Stimulated activated CD8-positive, alpha-beta memory T cell treated with anti-CD3 and anti-CD28 coated beads, Interleukin-4, amount 100 ng/mL, for 48 hours (primary cell): ENCODE measurements around the gene COA8.
"Not testable (repeated sequence)": the region's sequence is repeated elsewhere in the genome, so short reads cannot be mapped to it uniquely, and the experiment has no call there.

Experiments
- DNase-seq: peaks from one replicate; pipeline ENCODE4 v3.0.0-alpha.2; 2020

Gene COA8, protein sequence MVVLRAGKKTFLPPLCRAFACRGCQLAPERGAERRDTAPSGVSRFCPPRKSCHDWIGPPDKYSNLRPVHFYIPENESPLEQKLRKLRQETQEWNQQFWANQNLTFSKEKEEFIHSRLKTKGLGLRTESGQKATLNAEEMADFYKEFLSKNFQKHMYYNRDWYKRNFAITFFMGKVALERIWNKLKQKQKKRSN

DNA sequence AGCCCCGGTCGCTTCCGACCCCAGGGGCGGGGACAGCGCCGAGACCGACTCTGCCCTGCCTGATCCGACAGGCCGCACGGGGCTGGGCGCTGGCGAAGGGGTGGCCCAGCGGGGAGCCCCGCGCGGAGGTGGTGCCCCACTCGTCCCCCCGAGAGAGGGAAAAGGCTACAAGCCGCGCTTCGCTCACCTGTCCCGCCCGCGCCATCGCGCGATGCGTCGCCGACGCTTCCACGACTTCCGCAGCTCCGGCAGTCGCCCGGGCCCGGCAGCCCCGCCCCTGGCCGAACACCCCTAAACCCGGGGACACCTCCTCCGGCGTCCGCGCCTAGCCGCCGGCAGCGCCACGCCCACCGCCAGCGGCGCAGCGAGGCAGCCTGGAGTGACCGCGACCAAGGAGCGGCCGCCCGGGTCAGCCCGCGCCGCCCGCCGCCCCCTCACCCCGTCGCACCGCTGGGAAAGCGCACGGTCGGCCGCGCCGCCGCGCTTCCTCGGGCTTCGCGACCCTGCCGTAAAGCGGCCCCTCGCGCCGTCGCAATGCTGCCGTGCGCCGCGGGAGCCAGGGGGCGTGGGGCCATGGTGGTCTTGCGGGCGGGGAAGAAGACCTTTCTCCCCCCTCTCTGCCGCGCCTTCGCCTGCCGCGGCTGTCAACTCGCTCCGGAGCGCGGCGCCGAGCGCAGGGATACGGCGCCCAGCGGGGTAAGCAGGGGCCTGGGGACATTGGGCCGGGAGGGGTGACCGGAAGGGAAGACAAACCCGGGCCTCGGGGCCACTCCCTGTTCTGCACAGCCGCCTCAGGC, at the start of gene COA8, which contains the start of gene BAG5:
COA8 (plus strand) TSS at position 532 of the 797 bp plus-strand sequence; CDS start at position 574, 42 bp downstream.
BAG5 (minus strand) TSS at position 229 of the 797 bp plus-strand sequence. CDS start 1,493 bp downstream, outside the sequence.
- peak; percentile 91 for DNase-seq

GRCh38 chr14:103514596-103515421, 48.0 kb upstream of the COA8 start:
- no peak for DNase-seq

DNA sequence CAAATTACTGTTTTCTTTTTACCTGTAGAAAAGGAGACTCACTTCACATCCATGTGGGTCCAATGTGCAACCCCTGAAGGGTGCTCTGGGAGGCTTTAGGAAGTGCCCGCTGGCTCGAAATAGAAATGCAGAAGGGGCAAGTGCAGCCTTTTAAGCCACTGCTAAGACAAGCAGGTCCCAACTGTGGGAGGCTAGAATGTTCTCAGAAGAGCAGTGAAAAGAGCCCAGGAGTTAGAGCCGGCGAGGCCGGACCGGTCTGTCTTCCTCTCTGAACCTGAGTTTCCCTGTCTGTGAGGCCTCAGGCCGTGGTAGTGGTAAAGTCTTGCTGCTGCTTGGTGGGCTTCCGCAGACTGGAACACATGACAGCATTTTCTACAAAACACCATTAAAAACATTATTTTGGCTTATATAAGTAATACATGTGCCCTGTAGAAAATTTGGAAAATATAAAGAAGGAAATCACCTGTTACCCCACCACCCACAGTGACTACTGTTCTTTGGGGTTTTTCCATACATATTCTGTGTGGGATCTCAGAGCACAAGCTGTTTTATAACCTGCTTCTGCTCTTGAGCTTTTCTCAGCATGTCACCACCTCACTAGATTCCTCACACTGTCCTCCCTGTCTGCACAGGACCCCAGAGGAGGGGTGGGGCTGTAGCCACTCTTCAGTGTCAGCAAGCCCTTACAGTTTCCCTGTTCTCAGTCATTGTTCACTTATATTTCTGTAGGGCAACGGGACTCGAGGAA, 46.2 kb upstream of the COA8 start:
- DNase-seq = no peak

- DNase-seq = no peak
Observed at GRCh38 chr14:103517174-103517566, 45.6 kb upstream of the COA8 start.

DNA sequence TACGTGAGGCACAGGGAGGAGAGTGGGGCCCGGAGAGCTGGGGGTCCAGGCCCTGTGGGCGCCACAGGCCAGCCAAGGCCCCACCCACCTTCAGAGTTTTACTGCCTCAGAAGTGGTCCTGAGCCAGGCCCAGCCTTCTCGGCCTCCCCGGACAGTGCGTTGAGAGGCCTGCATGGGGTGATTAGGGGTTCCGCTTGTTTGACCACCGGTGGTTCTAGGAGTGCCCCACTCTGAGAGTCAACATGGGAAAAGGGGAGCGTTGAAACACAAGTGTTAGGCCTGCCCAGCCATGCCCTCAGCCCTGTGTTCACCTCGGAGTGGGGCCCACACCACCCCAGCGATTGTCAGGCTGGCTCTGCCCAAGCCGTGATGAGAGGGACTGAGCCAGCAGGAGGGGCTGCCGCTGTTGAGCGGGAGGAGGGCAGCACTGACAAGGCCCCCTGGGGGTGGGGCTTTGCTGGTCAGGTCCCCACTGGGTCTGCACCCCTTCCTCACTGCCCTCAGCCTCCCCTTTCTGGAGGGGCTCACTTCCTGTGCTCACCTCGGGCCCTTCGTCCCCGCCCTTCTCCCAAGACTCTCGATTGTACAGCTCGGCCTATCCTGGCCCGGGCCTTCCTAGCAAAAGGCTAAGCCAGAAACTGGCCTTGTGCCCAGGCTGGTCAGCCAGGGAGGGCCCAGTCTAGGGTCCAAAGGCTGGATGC, 44.9 kb upstream of the COA8 start:
- no peak for DNase-seq

- peak; percentile 84 for DNase-seq
Observed at GRCh38 chr14:103518422-103519042, 44.2 kb upstream of the COA8 start.

- DNase-seq = no peak
Observed at GRCh38 chr14:103519043-103519836, 43.5 kb upstream of the COA8 start.

- DNase-seq = no peak
Observed at GRCh38 chr14:103519837-103520212, 42.9 kb upstream of the COA8 start.

DNA sequence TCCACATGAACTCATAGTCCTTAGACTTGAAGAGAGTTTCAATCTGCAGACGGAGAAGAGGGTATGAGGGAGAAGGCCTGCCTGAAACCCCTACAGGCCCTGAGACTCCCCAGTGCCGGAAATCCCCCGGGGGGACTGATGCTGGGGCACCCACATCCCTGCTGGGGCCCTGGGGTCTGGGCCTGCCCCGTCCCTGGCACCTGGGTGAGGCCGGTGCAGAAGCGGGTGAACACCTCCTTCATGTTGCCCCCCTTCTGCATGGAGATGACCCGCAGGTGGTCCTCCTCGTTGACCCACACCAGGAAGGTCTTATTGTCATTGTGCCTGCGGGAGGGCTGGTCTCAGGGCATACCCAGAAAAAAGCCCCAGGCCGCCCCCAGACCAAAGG, 42.5 kb upstream of the COA8 start:
- no peak for DNase-seq

- peak; percentile 72 for DNase-seq
Observed at GRCh38 chr14:103520657-103521437, 41.9 kb upstream of the COA8 start.

DNA sequence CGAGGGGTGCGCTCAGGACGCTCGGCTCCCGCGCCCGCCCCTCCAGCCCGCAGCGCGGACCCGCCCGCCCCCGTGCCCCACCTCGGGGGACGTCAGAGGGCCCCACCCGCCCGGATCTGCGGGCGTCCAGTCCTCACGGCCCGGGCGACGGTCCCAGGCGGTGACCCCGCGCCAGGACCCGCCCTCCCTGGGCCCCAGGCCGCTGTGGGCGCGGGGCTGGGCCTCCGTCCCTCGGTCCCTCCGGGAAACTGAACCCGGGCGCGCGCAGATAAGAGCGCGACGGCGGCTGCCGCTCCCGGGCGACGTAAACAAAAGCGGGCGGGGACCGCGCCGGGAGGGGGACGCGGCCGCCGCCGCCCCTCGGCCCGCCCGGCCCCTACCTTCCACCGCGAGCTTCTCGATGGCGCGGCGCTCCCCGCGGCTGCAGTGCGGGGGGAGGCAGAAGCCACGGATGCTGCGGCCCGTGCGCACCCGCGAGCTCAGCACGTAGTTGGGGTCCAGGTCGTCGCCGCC, 41.3 kb upstream of the COA8 start:
- no peak for DNase-seq

DNA sequence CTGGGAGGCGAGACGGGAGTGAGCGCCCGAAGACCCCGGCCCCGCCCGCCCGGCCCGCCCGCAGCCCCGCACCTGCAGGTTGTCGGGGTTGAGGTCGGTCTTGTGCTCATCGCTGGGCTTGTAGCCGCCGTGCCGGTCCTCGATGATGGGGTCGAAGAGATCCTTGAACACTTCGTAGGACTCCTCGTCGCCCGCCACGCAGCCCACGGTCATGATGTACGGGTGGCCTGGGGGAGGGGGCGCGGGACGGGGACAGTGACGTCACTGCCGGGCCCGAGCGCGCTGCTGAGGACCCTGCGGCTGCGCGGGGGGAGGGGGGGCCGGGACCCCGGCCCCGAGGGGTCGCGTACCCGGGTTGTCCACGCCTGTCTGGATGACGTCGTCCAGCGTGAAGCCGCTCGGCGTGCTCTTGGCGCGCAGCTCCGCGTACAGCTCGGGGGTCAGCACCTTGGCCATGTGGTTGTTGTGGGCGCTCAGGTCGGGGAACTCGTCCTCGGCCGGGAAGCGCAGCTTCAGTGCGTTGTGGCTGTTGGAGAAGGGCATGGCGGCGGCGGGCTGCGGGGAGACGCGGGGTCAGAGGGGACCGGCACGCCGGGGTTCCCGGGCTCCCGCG, 40.7 kb upstream of the COA8 start:
- no peak for DNase-seq

DNA sequence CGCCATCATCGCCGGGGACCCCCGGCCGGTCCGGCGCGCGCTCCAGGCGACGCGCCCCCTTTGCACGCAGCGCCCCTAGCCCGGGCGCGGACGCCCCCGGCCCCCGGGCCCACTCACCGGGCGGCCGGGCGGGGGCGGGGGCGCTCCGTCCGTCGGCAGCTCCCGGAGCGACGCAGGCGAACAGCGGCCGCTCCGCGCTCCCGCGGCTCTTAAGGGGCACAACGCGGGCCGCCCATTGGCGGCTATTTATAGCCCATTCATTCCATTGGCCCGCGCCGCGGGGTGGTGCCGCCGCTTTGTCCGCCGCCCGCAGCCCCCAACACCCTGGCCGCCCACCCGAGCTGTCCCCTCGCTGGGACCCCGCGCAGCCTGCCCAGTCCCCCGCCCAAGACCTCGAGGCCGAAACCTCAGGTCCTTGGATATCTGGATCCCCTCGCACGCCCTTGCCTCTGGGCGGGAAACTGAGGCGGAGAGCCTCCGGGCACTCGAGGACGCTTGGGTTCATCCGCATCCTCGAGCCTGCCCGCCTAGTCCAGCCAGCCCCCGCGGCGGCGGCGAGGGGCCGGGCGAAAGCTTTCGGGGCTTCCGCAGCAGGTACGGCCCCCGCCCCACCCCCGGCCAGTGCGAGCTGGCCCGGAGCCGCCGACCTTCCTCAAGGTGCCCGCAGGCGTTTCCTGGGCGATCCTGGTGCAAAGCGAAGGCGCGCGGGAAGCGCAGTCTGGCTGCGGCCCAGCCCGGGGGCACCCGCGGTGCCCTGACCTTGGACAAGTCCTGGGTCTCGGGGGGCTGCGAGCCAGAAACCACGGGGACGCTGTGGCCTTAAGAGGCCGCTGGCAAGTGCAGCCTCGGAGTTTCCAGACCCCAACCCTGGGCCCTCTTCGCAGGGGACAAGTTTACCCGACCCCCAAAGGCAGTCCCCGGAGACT, 39.8 kb upstream of the COA8 start, which contains the start of gene CKB:
CKB (minus strand) TSS at position 182 of the 926 bp plus-strand sequence. CDS start 337 bp downstream, outside the sequence.
- no peak for DNase-seq

DNA sequence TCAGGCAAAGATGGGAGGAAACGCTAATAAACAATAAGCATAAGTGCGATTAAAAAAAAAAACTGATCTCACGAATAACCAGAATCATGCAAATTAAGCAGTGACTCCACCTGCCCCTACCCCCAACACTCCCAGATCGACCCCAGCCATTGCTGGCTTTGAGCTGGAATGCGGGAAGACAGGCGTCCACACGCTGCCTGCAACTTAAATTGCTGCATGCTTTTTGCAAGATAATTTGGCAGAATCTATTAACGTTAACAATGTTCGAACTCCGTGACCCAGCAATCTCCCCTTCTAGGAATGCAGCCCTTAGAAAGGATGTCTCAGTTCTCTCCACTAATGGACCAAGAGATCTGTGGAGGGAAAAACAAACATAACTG, 39.2 kb upstream of the COA8 start:
- DNase-seq = no peak

DNA sequence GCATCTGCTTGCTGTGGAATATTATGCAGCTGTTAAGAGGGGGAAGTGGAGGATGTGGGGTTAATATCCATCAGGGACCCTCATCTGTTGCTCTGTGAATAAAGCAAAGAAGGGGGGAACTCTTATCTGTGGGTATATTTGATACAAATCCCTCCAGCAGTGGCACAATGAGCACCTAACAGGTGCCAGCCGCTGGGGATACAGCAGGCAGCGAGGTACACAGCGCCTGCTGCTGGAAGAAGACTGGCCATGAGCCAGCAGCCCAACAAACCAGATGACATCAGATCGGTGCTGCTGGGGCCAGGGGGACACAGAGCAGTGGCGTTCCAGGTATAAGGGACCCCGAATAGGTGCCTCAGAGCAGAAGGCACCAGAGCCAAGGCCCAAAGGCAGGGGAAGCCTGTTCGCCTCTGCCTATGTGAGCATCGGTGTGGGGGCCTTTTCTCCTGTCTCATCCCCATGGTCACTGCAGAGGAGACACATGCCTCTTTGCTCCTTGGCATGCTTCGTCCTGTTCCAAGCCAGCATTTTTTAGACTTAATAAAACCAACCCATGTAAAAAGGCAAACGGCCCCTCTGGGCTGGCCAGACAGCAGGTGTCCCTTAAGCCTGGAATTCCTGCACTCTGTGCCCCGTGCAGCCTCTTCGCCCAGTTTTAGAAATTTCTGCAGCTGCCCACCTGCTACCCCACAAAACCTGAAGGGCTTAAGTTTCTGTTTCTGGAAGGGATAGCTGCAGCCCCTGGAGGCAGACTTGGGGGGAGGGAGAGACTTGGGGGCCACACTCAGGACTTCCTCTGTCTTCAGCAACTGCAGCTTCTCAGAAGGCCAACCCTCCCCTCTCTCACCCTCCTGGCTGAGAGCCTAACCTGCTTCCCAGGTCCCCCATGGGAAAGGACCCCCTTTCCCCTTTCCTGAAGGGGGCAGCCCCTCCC, 38.5 kb upstream of the COA8 start:
- no peak for DNase-seq

DNA sequence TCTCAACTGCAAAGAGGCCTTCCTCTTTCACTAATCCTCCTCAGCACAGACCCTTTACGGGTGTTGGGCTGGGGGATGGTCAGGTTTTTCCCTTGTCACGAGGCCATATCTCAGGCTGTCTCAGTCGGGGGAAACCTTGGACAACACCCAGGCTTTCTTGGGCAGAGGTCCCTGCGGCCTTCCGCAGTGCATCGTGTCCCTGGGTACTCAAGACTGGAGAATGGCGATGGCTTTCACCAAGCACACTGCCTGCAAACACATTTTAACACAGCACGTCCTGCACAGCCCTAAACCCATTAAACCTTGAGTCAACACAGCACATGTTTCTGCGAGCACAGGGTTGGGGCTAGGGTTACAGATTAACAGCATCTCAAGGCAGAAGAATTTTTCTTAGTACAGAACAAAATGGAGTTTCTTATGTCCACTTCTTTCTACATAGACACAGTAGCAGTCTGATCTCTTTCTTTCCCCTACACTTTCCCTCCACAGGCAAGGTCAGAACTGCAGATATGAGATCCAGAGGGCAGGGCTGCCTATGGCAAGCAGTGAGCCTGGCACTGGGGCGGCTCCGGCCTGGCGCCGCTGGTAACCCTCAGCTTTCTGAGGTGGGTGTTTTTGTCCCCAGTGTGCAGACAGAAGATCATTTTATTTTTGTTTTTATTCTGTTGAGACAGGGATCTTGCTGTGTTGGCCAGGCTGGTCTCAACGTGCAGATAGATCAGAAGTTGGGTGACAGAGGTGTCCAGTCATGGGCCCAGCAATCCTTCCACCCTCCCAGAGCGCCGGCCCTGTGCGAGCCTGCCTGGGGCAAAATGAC, 37.1 kb upstream of the COA8 start:
- DNase-seq = not testable (repeated sequence)
